ENCODE measurements around the gene GABRG3.

Gene GABRG3

DNA sequence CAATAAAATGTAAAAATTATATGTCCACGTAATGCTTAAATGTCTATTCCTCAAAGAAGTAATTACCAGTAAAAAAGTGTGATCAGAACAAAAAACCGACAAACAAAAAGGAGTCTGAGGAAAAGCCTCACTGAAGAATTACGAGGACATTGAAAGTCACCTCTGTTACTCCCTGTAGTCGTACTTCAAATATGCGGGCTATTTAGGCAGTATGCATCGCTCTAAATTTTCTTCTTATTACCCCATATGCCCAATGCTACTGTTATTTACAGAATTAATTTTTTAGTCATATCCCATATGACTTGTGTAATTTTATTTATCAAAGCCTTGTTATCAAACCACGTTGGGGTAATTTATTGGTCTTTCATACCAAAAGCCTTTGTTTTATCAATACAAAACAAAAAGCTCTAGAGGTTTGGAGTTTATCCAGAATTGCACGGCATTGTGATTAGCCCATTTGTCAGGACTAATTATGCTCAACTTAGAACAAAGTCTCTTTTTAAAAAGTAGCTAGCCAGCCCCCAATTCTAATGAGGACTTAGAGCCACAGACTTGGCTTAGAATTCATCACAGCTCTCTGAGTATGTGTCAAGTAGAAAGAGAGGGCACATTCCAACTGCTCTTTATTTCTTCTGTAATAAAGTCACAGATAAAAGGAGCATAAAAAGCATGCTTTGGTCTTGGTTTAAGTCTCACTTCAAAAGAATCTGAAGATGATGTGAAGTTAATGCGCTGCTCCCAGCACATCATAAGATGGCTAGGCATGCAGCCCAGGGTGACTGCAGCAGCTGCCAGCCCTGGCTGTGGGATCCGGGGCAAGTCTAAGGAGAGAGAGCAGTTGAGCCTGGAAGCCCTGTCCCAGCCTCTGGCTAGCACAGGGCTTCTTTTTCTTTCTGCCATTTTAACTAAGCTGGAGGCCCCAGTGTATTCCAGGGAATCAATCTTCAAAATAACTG, 521.0 kb downstream of the GABRG3 start:
- TF ChIP-seq ZNF514 (tag by site-specific recombination; IDR thresholded peaks at IDR 0.05) = no peak
- TF ChIP-seq, protein P1, sequence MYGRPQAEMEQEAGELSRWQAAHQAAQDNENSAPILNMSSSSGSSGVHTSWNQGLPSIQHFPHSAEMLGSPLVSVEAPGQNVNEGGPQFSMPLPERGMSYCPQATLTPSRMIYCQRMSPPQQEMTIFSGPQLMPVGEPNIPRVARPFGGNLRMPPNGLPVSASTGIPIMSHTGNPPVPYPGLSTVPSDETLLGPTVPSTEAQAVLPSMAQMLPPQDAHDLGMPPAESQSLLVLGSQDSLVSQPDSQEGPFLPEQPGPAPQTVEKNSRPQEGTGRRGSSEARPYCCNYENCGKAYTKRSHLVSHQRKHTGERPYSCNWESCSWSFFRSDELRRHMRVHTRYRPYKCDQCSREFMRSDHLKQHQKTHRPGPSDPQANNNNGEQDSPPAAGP (tag by site-specific recombination; IDR thresholded peaks at IDR 0.05) = no peak
- TF ChIP-seq, protein P2, sequence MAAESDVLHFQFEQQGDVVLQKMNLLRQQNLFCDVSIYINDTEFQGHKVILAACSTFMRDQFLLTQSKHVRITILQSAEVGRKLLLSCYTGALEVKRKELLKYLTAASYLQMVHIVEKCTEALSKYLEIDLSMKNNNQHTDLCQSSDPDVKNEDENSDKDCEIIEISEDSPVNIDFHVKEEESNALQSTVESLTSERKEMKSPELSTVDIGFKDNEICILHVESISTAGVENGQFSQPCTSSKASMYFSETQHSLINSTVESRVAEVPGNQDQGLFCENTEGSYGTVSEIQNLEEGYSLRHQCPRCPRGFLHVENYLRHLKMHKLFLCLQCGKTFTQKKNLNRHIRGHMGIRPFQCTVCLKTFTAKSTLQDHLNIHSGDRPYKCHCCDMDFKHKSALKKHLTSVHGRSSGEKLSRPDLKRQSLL (tag by site-specific recombination; IDR thresholded peaks at IDR 0.05) = no peak
- TF ChIP-seq ZNF473 (tag by site-specific recombination; IDR thresholded peaks at IDR 0.05) = no peak
- no peak for TF ChIP-seq HOXD13 (CRISPR knock-in tag; IDR thresholded peaks at IDR 0.05; ENCODE audit: borderline replicate concordance)
- TF ChIP-seq ZNF302 (tag by site-specific recombination; IDR thresholded peaks at IDR 0.05; ENCODE audit: low read depth) = no peak
- no peak for TF ChIP-seq ZNF843 (tag by site-specific recombination; IDR thresholded peaks at IDR 0.05)
- TF ChIP-seq ZNF324 (tag by site-specific recombination; IDR thresholded peaks at IDR 0.05) = no peak
- TF ChIP-seq KLF9 (tag by site-specific recombination; IDR thresholded peaks at IDR 0.05; ENCODE audit: low read depth) = no peak
- CTCF ChIA-PET = interaction anchor here (0.7 kb wide), 1 partner anchor 20 kb away, joined by 3 read pairs; no protein-coding TSS in a partner anchor
- no peaks in the 10 kb centered on the region for H3K9me3 ChIP-seq (ENCODE audit: control insufficient read depth, insufficient read depth, low read depth, low read length)

DNA sequence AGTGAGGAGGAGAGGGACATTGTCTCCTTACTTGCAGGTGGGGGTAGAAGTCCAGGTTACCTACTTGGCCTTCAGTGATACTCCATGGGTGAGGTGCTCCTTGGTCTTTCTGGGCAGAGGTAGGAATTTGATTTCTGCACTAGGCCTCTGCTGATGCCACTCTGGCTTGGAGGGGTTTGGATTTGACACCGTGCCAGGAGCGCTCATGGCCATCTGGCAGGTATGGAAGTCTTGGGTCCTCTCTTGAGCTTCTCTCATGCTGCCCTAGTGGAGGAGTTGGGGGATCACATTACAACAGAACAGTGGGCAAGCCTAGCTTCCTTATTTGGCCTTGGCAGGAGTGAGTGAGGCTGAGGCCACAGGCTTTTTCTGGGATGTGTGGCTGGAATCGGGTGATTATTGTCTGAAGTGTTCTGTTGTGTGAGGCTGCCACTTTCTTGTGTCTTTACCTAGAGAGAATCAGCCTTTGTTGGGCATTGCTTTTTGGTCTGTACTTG, 525.0 kb downstream of the GABRG3 start:
- CTCF ChIA-PET = no interaction called here
- TF ChIP-seq ZNF510 (tag by site-specific recombination; IDR thresholded peaks at IDR 0.05; ENCODE audit: insufficient replicate concordance) (no peak), ZNF600 (tag by site-specific recombination; IDR thresholded peaks at IDR 0.05) (no peak), SCRT2 (tag by site-specific recombination; IDR thresholded peaks at IDR 0.05) (no peak), ZNF654 (tag by site-specific recombination; IDR thresholded peaks at IDR 0.05; ENCODE audit: low read depth) (no peak), SP2 (tag by site-specific recombination; IDR thresholded peaks at IDR 0.05) (no peak), ZNF623 (tag by site-specific recombination; IDR thresholded peaks at IDR 0.05) (no peak), BCL11A (tag by site-specific recombination; IDR thresholded peaks at IDR 0.05; ENCODE audit: low read depth) (no peak), BCL11B (tag by site-specific recombination; IDR thresholded peaks at IDR 0.05; ENCODE audit: low read depth) (no peak), ZNF341 (tag by site-specific recombination; IDR thresholded peaks at IDR 0.05; ENCODE audit: low read depth) (no peak), ZBTB17 (tag by site-specific recombination; IDR thresholded peaks at IDR 0.05) (no peak), ZNF133 (tag by site-specific recombination; IDR thresholded peaks at IDR 0.05) (no peak), ZNF677 (tag by site-specific recombination; IDR thresholded peaks at IDR 0.05) (no peak), ZNF596 (tag by site-specific recombination; IDR thresholded peaks at IDR 0.05) (no peak), ZNF394 (tag by site-specific recombination; IDR thresholded peaks at IDR 0.05; ENCODE audit: borderline replicate concordance) (no peak)
- TF ChIP-seq, protein P3, sequence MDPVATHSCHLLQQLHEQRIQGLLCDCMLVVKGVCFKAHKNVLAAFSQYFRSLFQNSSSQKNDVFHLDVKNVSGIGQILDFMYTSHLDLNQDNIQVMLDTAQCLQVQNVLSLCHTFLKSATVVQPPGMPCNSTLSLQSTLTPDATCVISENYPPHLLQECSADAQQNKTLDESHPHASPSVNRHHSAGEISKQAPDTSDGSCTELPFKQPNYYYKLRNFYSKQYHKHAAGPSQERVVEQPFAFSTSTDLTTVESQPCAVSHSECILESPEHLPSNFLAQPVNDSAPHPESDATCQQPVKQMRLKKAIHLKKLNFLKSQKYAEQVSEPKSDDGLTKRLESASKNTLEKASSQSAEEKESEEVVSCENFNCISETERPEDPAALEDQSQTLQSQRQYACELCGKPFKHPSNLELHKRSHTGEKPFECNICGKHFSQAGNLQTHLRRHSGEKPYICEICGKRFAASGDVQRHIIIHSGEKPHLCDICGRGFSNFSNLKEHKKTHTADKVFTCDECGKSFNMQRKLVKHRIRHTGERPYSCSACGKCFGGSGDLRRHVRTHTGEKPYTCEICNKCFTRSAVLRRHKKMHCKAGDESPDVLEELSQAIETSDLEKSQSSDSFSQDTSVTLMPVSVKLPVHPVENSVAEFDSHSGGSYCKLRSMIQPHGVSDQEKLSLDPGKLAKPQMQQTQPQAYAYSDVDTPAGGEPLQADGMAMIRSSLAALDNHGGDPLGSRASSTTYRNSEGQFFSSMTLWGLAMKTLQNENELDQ (tag by site-specific recombination; IDR thresholded peaks at IDR 0.05; ENCODE audit: low read depth) = no peak

More for the DNA sequence above, 521.0 kb downstream of the GABRG3 start:
- no peaks in the 10 kb centered on the region for H3K36me3 ChIP-seq (ENCODE audit: control insufficient read depth in 2 of 2, insufficient read depth in 1 of 2, low read length in 2 of 2)
- no peaks in the 10 kb centered on the region for H3K4me1 ChIP-seq (ENCODE audit: control insufficient read depth, insufficient read depth, low read length)
- POLR2A ChIA-PET = no interaction called here
- no peak overlapping the region for H3K27ac ChIP-seq (ENCODE audit: extremely low read depth, low read depth, low read length)
- no peak overlapping the region for H3K4me3 ChIP-seq (ENCODE audit: low read depth, low read length)

More for the DNA sequence above, 525.0 kb downstream of the GABRG3 start:
- Histone ChIP-seq H3K36me3 (ENCODE audit: control insufficient read depth in 2 of 2, insufficient read depth in 1 of 2, low read length in 2 of 2) (no peaks in the 10 kb centered on the region), H3K9me3 (ENCODE audit: control insufficient read depth, insufficient read depth, low read depth, low read length) (no peaks in the 10 kb centered on the region), H3K27ac (ENCODE audit: extremely low read depth, low read depth, low read length) (no peak overlapping the region), H3K4me3 (ENCODE audit: low read depth, low read length) (no peak overlapping the region), H3K4me1 (ENCODE audit: control insufficient read depth, insufficient read depth, low read length) (no peaks in the 10 kb centered on the region)
- POLR2A ChIA-PET = no interaction called here
